KMS-11 (cell line): Measurements from ENCODE around the gene MLF1.

Experiments used
- H2AFZ ChIP-seq: fragments of 200-600 bp; sonication (generic); 2 replicates; pipeline ENCODE4 v1.6.1; 2016; ENCODE audit warnings: antibody characterized with exemption, mixed run types, low read depth
- H3K27ac ChIP-seq: fragments of 200-600 bp; sonication (generic); 2 replicates; pipeline ENCODE4 v1.6.1; 2016; ENCODE audit warnings: mild to moderate bottlenecking, mixed run types
- H3K27me3 ChIP-seq: fragments of 200-600 bp; sonication (generic); 2 replicates; pipeline ENCODE4 v1.6.1; 2017; ENCODE audit warnings: mild to moderate bottlenecking, low read depth, mixed run types, moderate library complexity; ENCODE audit not compliant: insufficient read depth
- H3K36me3 ChIP-seq: fragments of 200-600 bp; sonication (generic); 2 replicates; pipeline ENCODE4 v1.6.1; 2017; ENCODE audit warnings: mild to moderate bottlenecking, mixed run types; ENCODE audit not compliant: insufficient read depth
- H3K4me1 ChIP-seq: fragments of 200-600 bp; sonication (generic); 2 replicates; pipeline ENCODE4 v1.6.1; 2016; ENCODE audit warnings: mild to moderate bottlenecking, low read depth, mixed run types; ENCODE audit not compliant: poor library complexity, severe bottlenecking
- H3K4me2 ChIP-seq: fragments of 200-600 bp; sonication (generic); 2 replicates; pipeline ENCODE4 v1.7.0; 2016; ENCODE audit warnings: mild to moderate bottlenecking, mixed run types
- H3K4me3 ChIP-seq: fragments of 200-600 bp; sonication (generic); IDR thresholded peaks from 2 replicates; pipeline ENCODE4 v1.6.1; 2017; ENCODE audit warnings: low read depth, low read length, mixed read lengths; ENCODE audit not compliant: insufficient read depth
- H3K79me2 ChIP-seq: fragments of 200-600 bp; sonication (generic); 2 replicates; pipeline ENCODE4 v1.6.1; 2016; ENCODE audit warnings: low read depth, mixed run types; ENCODE audit not compliant: insufficient read depth
- H3K9ac ChIP-seq: fragments of 200-600 bp; sonication (generic); 2 replicates; pipeline ENCODE4 v1.6.1; 2016; ENCODE audit warnings: mild to moderate bottlenecking, mixed run types
- H4K20me1 ChIP-seq: fragments of 200-600 bp; sonication (generic); 2 replicates; pipeline ENCODE4 v1.6.1; 2016; ENCODE audit warnings: mild to moderate bottlenecking, mixed run types; ENCODE audit not compliant: insufficient read depth
- CTCF ChIP-seq: fragments of 200-600 bp; sonication (generic); conservative IDR thresholded peaks from 2 replicates; pipeline ENCODE4 v1.6.1; 2017; ENCODE audit warnings: low read depth, mild to moderate bottlenecking, antibody characterized with exemption, low read length, moderate library complexity, mixed read lengths

Gene MLF1

GRCh38 chr3:158651192-158651591 lies 80.2 kb downstream of the MLF1 start:
- Histone ChIP-seq H3K4me2 (no peak overlapping the region), H4K20me1 (no peaks in the 10 kb centered on the region), H3K27ac (no peak overlapping the region), H2AFZ (no peak overlapping the region), H3K79me2 (peaks cover 6% of the 10 kb centered on the region; the same call in 1 of the 2 replicates), H3K36me3 (peaks cover 3% of the 10 kb centered on the region; the same call in 1 of the 2 replicates), H3K4me3 (no peak overlapping the region), H3K4me1 (no peaks in the 10 kb centered on the region), H3K9ac (no peak overlapping the region), H3K27me3 (no peaks in the 10 kb centered on the region)
- no peak for TF ChIP-seq CTCF

GRCh38 chr3:158652463-158652862 lies 81.5 kb downstream of the MLF1 start:
- peaks cover 6% of the 10 kb centered on the region; the same call in 1 of the 2 replicates for H3K36me3 ChIP-seq
- no peak overlapping the region for H3K27ac ChIP-seq
- H3K4me2 ChIP-seq = no peak overlapping the region
- no peaks in the 10 kb centered on the region for H3K27me3 ChIP-seq
- no peaks in the 10 kb centered on the region for H4K20me1 ChIP-seq
- no peak overlapping the region for H3K9ac ChIP-seq
- H2AFZ ChIP-seq = no peak overlapping the region
- H3K4me1 ChIP-seq = no peaks in the 10 kb centered on the region
- no peak for TF ChIP-seq CTCF
- no peaks in the 10 kb centered on the region for H3K79me2 ChIP-seq
- H3K4me3 ChIP-seq = no peak overlapping the region
